HG02610 (cell line): ENCODE measurements around the gene GALNT18.

Source experiments
- ATAC-seq: cut with Tn5 transposase; IDR thresholded peaks from one replicate; pipeline ENCODE4 v1.9.1; 2021; ENCODE audit warnings: mild to moderate bottlenecking, moderate library complexity; ENCODE audit not compliant: unreplicated experiment

GALNT18 gene

GRCh38 chr11:11534981-11535380 lies 86.8 kb downstream of the GALNT18 start:
- no peak for ATAC-seq

GRCh38 chr11:11533751-11534150 lies 88.1 kb downstream of the GALNT18 start:
- no peak for ATAC-seq

GRCh38 chr11:11533057-11533456 lies 88.7 kb downstream of the GALNT18 start:
- no peak for ATAC-seq

- ATAC-seq: no peak
Measured at GRCh38 chr11:11532574-11532973, 89.2 kb downstream of the GALNT18 start.

GRCh38 chr11:11531131-11531908 lies 90.5 kb downstream of the GALNT18 start:
- no peak for ATAC-seq

- ATAC-seq: no peak
Measured at GRCh38 chr11:11528986-11529385, 92.8 kb downstream of the GALNT18 start.

GRCh38 chr11:11525283-11525682 lies 96.5 kb downstream of the GALNT18 start:
- ATAC-seq: no peak

GRCh38 chr11:11524436-11525061 lies 97.3 kb downstream of the GALNT18 start:
- ATAC-seq: no peak

- ATAC-seq: no peak
Measured at GRCh38 chr11:11522591-11522990, 99.2 kb downstream of the GALNT18 start.

- no peak for ATAC-seq
Measured at GRCh38 chr11:11521306-11522002, 100.4 kb downstream of the GALNT18 start.

- ATAC-seq: no peak
Measured at GRCh38 chr11:11520231-11521015, 101.4 kb downstream of the GALNT18 start.

- ATAC-seq: no peak
Measured at GRCh38 chr11:11519184-11519583, 102.6 kb downstream of the GALNT18 start.

- ATAC-seq: no peak
Measured at GRCh38 chr11:11514246-11514645, 107.6 kb downstream of the GALNT18 start.

- ATAC-seq: no peak
Measured at GRCh38 chr11:11513422-11513821, 108.4 kb downstream of the GALNT18 start.

- no peak for ATAC-seq
Measured at GRCh38 chr11:11512929-11513328, 108.9 kb downstream of the GALNT18 start.

GRCh38 chr11:11512502-11512901 lies 109.3 kb downstream of the GALNT18 start:
- ATAC-seq: no peak

- ATAC-seq: no peak
Measured at GRCh38 chr11:11512090-11512489, 109.7 kb downstream of the GALNT18 start.

- ATAC-seq: no peak
Measured at GRCh38 chr11:11510939-11511338, 110.9 kb downstream of the GALNT18 start.

GRCh38 chr11:11505692-11506091 lies 116.1 kb downstream of the GALNT18 start:
- no peak for ATAC-seq

GRCh38 chr11:11505190-11505589 lies 116.6 kb downstream of the GALNT18 start:
- no peak for ATAC-seq

GRCh38 chr11:11504071-11504470 lies 117.7 kb downstream of the GALNT18 start:
- ATAC-seq: no peak
